Measurements from ENCODE around the gene FUS.

Gene FUS

DNA sequence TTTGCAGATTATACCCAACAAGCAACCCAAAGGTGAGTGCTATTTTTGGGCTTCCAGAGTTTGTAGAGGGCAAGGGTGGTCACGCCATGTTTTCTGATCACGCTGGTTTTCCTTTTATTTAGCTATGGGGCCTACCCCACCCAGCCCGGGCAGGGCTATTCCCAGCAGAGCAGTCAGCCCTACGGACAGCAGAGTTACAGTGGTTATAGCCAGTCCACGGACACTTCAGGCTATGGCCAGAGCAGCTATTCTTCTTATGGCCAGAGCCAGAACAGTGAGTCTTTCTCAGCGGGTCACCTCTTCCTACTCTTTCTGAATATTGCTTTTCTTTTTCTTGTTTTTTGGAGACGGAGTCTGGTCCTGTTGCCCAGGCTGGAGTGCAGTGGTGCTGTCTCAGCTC is 2.5 kb downstream of the FUS start:
- H3K4me3 ChIP-seq (ENCODE audit: low read depth, low read length): peak overlapping the region; percentile 88
- TF ChIP-seq, protein P1, sequence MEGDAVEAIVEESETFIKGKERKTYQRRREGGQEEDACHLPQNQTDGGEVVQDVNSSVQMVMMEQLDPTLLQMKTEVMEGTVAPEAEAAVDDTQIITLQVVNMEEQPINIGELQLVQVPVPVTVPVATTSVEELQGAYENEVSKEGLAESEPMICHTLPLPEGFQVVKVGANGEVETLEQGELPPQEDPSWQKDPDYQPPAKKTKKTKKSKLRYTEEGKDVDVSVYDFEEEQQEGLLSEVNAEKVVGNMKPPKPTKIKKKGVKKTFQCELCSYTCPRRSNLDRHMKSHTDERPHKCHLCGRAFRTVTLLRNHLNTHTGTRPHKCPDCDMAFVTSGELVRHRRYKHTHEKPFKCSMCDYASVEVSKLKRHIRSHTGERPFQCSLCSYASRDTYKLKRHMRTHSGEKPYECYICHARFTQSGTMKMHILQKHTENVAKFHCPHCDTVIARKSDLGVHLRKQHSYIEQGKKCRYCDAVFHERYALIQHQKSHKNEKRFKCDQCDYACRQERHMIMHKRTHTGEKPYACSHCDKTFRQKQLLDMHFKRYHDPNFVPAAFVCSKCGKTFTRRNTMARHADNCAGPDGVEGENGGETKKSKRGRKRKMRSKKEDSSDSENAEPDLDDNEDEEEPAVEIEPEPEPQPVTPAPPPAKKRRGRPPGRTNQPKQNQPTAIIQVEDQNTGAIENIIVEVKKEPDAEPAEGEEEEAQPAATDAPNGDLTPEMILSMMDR (IDR thresholded peaks at IDR 0.05; ENCODE audit: low read depth, low read length, missing control alignments): no peak
- no peak for DNase-seq (ENCODE audit: low read depth)

DNA sequence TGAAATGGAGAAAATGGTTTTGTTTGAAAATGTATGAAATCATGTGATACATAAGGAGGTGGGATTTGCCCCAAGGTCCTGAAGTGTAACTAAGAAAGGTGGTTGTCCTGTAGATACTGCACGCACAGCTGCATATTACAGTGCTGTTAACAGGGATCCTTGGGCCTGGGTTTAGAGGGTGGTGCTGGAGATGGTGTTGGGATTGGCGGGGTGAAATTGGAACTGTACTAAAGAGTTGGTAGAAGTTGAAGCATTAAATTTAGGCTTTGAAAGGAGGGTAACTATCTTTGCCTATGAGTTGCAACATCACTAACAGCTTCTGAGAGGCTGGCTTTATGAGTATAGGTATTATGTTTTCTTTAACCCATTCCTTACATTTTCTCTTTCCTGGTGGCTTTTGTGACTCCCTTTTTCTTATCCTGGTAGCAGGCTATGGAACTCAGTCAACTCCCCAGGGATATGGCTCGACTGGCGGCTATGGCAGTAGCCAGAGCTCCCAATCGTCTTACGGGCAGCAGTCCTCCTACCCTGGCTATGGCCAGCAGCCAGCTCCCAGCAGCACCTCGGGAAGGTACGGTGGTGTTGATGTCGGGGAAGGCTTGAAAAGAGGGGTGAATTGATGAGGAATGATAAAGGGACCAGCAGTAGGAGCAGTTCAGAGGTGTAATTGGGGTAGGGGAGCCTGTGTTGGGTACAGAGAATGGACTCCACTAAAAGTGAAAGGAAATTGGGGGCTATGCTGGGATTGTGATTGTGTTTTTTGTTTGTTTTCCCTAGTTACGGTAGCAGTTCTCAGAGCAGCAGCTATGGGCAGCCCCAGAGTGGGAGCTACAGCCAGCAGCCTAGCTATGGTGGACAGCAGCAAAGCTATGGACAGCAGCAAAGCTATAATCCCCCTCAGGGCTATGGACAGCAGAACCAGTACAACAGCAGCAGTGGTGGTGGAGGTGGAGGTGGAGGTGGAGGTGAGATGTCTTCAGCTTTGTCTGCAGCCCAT is 3.8 kb downstream of the FUS start:
- no peak overlapping the region for H3K4me3 ChIP-seq (ENCODE audit: low read depth, low read length)
- no peak for DNase-seq (ENCODE audit: low read depth)
- TF ChIP-seq, protein P1 (IDR thresholded peaks at IDR 0.05; ENCODE audit: low read depth, low read length, missing control alignments): no peak

DNA sequence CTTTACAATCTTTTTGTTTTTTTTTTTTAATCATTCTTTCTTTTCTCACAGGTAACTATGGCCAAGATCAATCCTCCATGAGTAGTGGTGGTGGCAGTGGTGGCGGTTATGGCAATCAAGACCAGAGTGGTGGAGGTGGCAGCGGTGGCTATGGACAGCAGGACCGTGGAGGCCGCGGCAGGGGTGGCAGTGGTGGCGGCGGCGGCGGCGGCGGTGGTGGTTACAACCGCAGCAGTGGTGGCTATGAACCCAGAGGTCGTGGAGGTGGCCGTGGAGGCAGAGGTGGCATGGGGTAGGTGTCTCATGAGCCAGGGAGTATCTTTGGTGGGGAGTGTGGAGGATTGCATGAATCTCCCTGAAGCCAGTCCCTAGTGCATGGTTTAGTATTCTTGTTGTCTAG is 4.9 kb downstream of the FUS start:
- no peak overlapping the region for H3K4me3 ChIP-seq (ENCODE audit: low read depth, low read length)
- TF ChIP-seq, protein P1 (IDR thresholded peaks at IDR 0.05; ENCODE audit: low read depth, low read length, missing control alignments): no peak
- DNase-seq (ENCODE audit: low read depth): no peak

DNA sequence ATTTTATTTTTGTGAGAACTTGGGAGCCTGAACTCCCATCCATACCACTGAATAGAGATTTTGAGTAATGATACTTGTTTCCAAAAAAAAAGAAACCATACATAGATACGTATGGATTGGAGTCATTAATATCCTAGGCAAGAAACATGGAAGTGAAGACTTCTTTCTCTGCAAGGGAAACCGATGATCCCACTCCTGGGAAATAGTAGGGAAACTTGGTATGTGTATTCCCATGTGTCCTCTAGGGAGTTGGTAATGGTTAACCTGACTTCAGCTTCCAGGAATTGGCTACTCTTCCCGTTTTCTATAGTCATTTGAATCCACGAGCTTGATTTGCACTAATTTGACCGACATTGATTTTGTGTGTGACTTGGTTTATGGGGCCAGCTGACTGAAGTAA is 5.4 kb downstream of the FUS start:
- H3K4me3 ChIP-seq (ENCODE audit: low read depth, low read length): no peak overlapping the region
- TF ChIP-seq, protein P1 (IDR thresholded peaks at IDR 0.05; ENCODE audit: low read depth, low read length, missing control alignments): no peak
- DNase-seq (ENCODE audit: low read depth): no peak

DNA sequence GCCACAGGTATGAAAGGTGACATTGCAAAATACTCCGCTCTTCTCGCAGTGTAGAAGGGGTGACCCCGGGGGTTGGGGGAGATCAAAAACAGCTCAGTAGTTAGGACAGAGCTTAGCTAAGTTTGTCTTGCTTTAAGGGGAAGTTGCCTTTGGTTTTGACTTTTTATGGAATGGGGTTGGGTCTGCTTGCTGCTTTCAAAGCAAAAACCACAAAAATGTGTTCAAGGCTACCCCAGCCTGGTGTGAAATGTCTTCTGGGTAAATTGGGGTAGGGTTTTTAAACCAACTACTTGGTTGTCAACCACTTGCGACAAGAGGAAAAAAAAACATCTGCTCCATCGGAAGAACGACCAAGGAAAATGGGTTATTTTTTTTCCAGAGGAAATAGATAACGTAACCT is 6.2 kb downstream of the FUS start:
- no peak for DNase-seq (ENCODE audit: low read depth)
- no peak overlapping the region for H3K4me3 ChIP-seq (ENCODE audit: low read depth, low read length)
- TF ChIP-seq, protein P1 (IDR thresholded peaks at IDR 0.05; ENCODE audit: low read depth, low read length, missing control alignments): no peak

DNA sequence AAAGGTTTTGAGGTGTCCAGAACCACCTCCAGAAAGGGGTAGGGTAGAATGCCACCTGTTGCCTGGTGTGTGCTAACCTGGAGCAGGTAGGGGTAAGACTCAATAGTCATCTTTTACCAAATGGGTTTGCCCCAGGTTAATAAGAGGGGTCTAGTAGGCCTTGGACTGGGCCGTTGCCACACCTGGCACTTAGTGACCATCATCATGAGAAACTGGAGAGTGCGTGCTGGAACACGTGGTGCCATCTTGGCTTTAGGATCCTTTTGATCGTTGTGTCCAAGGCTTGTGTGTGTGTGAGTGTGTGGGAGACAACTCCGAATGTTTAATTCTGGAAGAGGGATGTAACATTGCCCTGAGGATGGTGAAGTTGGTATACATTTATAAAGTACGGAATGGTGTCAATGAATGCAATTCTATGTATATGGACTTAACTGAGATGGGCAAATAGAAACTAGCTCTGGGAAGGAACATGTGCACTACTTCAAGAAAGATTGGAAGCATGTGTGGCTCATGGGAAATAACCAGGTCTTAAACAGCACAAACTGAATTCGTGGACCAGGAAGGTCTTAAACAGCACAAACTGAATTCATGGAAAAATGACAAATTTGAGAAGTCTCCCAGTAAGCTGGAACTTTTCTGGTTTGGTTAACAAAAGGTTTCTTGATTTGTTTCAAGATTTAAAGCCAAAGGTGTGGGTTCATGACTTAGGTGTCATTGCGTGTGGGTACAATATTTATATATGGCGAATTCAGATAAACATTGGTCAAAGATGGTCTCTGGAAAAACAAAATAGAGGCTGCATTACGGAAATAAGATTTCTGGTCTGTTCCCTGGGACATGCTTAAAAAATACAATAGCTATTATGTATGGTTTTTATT is 7.2 kb downstream of the FUS start:
- no peak for DNase-seq (ENCODE audit: low read depth)
- H3K4me3 ChIP-seq (ENCODE audit: low read depth, low read length): no peak overlapping the region
- TF ChIP-seq, protein P1 (IDR thresholded peaks at IDR 0.05; ENCODE audit: low read depth, low read length, missing control alignments): no peak

All from GM12864 (cell line).